ENCODE data around the gene CADPS.

The CADPS gene

GRCh38 chr3:62371720-62372591, 503.3 kb downstream of the CADPS start:
- Histone ChIP-seq H4K20me1 (no peaks in the 10 kb centered on the region), H3K4me3 (0 out of 20 replicates have a peak overlapping the region, but pooled peaks of 1 of the 10 experiments have one; percentile 2), H3K4me1 (no peaks in the 10 kb centered on the region), H3K9ac (no peak overlapping the region), H3K36me3 (peaks cover 0 to 5% (median 0%) of the 10 kb centered on the region in 11 experiments; a peak in 1 of 22 replicates), H3K9me3 (replicated peaks in 1 of 11) (peaks cover 72 to 86% (median 80%) of the 10 kb centered on the region in 11 experiments), H3K27me3 (peaks cover 13 to 38% (median 20%) of the 10 kb centered on the region in 11 experiments; a peak in 20 of 22 replicates), H3K4me2 (no peak overlapping the region), H3K27ac (no peak overlapping the region)
- TF ChIP-seq Cebpa-rat (IDR thresholded peaks at IDR 0.05): no peak

GRCh38 chr3:62370858-62371719, 504.1 kb downstream of the CADPS start:
- H3K4me1 ChIP-seq: no peaks in the 10 kb centered on the region
- no peak overlapping the region for H3K4me2 ChIP-seq
- no peak overlapping the region for H3K27ac ChIP-seq
- peaks cover 70 to 81% (median 77%) of the 10 kb centered on the region in 11 experiments for H3K9me3 ChIP-seq (replicated peaks in 1 of 11)
- no peak overlapping the region for H3K4me3 ChIP-seq
- no peaks in the 10 kb centered on the region for H4K20me1 ChIP-seq
- no peak overlapping the region for H3K9ac ChIP-seq
- H3K27me3 ChIP-seq: peaks cover 14 to 39% (median 22%) of the 10 kb centered on the region in 11 experiments; a peak in 20 of 22 replicates
- no peak for TF ChIP-seq Cebpa-rat (IDR thresholded peaks at IDR 0.05)
- H3K36me3 ChIP-seq: peaks cover 0 to 5% (median 0%) of the 10 kb centered on the region in 11 experiments; a peak in 1 of 22 replicates

GRCh38 chr3:62370112-62370857, 504.9 kb downstream of the CADPS start:
- H3K4me1 ChIP-seq: no peaks in the 10 kb centered on the region
- H3K9me3 ChIP-seq (replicated peaks in 1 of 11): peaks cover 70 to 81% (median 77%) of the 10 kb centered on the region in 11 experiments
- H4K20me1 ChIP-seq: no peaks in the 10 kb centered on the region
- no peak for TF ChIP-seq Cebpa-rat (IDR thresholded peaks at IDR 0.05)
- no peak overlapping the region for H3K9ac ChIP-seq
- no peak overlapping the region; a peak in 1 of 20 replicates for H3K4me3 ChIP-seq
- H3K27me3 ChIP-seq: peaks cover 14 to 35% (median 22%) of the 10 kb centered on the region in 11 experiments; a peak in 20 of 22 replicates
- no peak overlapping the region for H3K4me2 ChIP-seq
- no peak overlapping the region for H3K27ac ChIP-seq
- peaks cover 0 to 5% (median 0%) of the 10 kb centered on the region in 11 experiments; a peak in 1 of 22 replicates for H3K36me3 ChIP-seq

GRCh38 chr3:62369476-62369743, 505.8 kb downstream of the CADPS start:
- Histone ChIP-seq H3K36me3 (peaks cover 0 to 5% (median 0%) of the 10 kb centered on the region in 11 experiments; a peak in 1 of 22 replicates), H3K9ac (no peak overlapping the region), H4K20me1 (no peaks in the 10 kb centered on the region), H3K27me3 (peaks cover 14 to 29% (median 22%) of the 10 kb centered on the region in 11 experiments; a peak in 20 of 22 replicates), H3K4me1 (no peaks in the 10 kb centered on the region), H3K27ac (no peak overlapping the region), H3K9me3 (replicated peaks in 1 of 11) (peaks cover 67 to 74% (median 70%) of the 10 kb centered on the region in 11 experiments), H3K4me2 (no peak overlapping the region), H3K4me3 (no peak overlapping the region)
- no peak for TF ChIP-seq Cebpa-rat (IDR thresholded peaks at IDR 0.05)

GRCh38 chr3:62368705-62369475, 506.3 kb downstream of the CADPS start:
- H3K9me3 ChIP-seq (replicated peaks in 1 of 11): peaks cover 62 to 69% (median 65%) of the 10 kb centered on the region in 11 experiments
- TF ChIP-seq Cebpa-rat (IDR thresholded peaks at IDR 0.05): no peak
- no peak overlapping the region for H3K9ac ChIP-seq
- no peak overlapping the region for H3K4me2 ChIP-seq
- H3K36me3 ChIP-seq: peaks cover 0 to 5% (median 0%) of the 10 kb centered on the region in 11 experiments; a peak in 1 of 22 replicates
- no peaks in the 10 kb centered on the region for H4K20me1 ChIP-seq
- H3K27me3 ChIP-seq: peaks cover 14 to 24% (median 20%) of the 10 kb centered on the region in 11 experiments; a peak in 20 of 22 replicates
- H3K4me1 ChIP-seq: no peaks in the 10 kb centered on the region
- no peak overlapping the region for H3K4me3 ChIP-seq
- H3K27ac ChIP-seq: no peak overlapping the region

- Histone ChIP-seq H3K4me1 (no peaks in the 10 kb centered on the region), H3K27ac (no peak overlapping the region), H3K4me2 (no peak overlapping the region), H3K9ac (no peak overlapping the region), H3K4me3 (no peak overlapping the region), H3K27me3 (peaks cover 14 to 22% (median 20%) of the 10 kb centered on the region in 11 experiments; a peak in 20 of 22 replicates), H3K9me3 (replicated peaks in 1 of 11) (peaks cover 56 to 63% (median 59%) of the 10 kb centered on the region in 11 experiments), H4K20me1 (no peaks in the 10 kb centered on the region), H3K36me3 (peaks cover 0 to 5% (median 0%) of the 10 kb centered on the region in 11 experiments; a peak in 1 of 22 replicates)
- no peak for TF ChIP-seq Cebpa-rat (IDR thresholded peaks at IDR 0.05)
These were observed 506.9 kb downstream of the CADPS start for GRCh38 chr3:62368290-62368704.

DNA sequence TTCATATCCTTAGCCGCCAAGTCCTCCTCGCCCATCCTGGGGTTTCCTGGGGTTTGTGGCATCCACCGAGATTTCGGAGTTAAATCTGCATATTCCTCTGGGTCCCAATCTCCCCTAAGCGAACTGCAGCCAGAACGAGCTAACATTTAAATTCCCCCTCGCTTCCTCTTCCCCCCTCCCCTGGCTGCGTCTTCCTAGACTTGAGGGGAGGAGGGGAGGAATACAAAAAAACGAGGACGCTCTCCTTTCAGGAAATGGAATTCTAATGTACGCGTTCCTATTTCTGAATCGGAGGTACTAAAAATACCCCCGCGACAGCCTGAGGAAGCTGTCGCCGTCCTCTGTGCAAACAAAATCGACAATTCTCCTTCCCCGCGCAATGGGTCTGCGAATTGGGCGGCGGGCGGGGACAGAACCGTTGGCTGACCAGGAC, 507.4 kb downstream of the CADPS start:
- H4K20me1 ChIP-seq: no peaks in the 10 kb centered on the region
- no peak overlapping the region for H3K4me3 ChIP-seq
- H3K4me1 ChIP-seq: no peaks in the 10 kb centered on the region
- H3K9ac ChIP-seq: no peak overlapping the region
- H3K9me3 ChIP-seq (replicated peaks in 1 of 11): peaks cover 51 to 57% (median 54%) of the 10 kb centered on the region in 11 experiments
- no peak overlapping the region for H3K4me2 ChIP-seq
- no peak for TF ChIP-seq Cebpa-rat (IDR thresholded peaks at IDR 0.05)
- H3K27me3 ChIP-seq: peaks cover 14 to 22% (median 20%) of the 10 kb centered on the region in 11 experiments; a peak in 20 of 22 replicates
- peaks cover 0 to 5% (median 0%) of the 10 kb centered on the region in 11 experiments; a peak in 1 of 22 replicates for H3K36me3 ChIP-seq
- H3K27ac ChIP-seq: no peak overlapping the region

GRCh38 chr3:62366126-62366484, 509.1 kb downstream of the CADPS start:
- peaks cover 2 to 9% (median 8%) of the 10 kb centered on the region in 10 experiments for H3K4me1 ChIP-seq
- H3K9ac ChIP-seq: no peak overlapping the region
- H4K20me1 ChIP-seq: no peaks in the 10 kb centered on the region
- no peak overlapping the region for H3K27ac ChIP-seq
- H3K27me3 ChIP-seq: peaks cover 14 to 22% (median 20%) of the 10 kb centered on the region in 11 experiments; a peak in 20 of 22 replicates
- H3K9me3 ChIP-seq (replicated peaks in 1 of 11): peaks cover 34 to 42% (median 38%) of the 10 kb centered on the region in 11 experiments
- no peak overlapping the region for H3K4me2 ChIP-seq
- peaks cover 0 to 5% (median 0%) of the 10 kb centered on the region in 11 experiments; a peak in 1 of 22 replicates for H3K36me3 ChIP-seq
- TF ChIP-seq Cebpa-rat (IDR thresholded peaks at IDR 0.05): no peak
- H3K4me3 ChIP-seq: no peak overlapping the region
